Inflammatory macrophage treated with lipopolysaccharide for 1 hour (primary cell): ENCODE results near the gene ZNF362.
"Not testable (repeated sequence)": the region's sequence is repeated elsewhere in the genome, so short reads cannot be mapped to it uniquely, and the experiment has no call there.

Experiments used
- DNase-seq, 2 donors: peaks; one replicate each; pipeline ENCODE4 v3.0.0-alpha.2; 2020 to 2022

The ZNF362 gene

DNA sequence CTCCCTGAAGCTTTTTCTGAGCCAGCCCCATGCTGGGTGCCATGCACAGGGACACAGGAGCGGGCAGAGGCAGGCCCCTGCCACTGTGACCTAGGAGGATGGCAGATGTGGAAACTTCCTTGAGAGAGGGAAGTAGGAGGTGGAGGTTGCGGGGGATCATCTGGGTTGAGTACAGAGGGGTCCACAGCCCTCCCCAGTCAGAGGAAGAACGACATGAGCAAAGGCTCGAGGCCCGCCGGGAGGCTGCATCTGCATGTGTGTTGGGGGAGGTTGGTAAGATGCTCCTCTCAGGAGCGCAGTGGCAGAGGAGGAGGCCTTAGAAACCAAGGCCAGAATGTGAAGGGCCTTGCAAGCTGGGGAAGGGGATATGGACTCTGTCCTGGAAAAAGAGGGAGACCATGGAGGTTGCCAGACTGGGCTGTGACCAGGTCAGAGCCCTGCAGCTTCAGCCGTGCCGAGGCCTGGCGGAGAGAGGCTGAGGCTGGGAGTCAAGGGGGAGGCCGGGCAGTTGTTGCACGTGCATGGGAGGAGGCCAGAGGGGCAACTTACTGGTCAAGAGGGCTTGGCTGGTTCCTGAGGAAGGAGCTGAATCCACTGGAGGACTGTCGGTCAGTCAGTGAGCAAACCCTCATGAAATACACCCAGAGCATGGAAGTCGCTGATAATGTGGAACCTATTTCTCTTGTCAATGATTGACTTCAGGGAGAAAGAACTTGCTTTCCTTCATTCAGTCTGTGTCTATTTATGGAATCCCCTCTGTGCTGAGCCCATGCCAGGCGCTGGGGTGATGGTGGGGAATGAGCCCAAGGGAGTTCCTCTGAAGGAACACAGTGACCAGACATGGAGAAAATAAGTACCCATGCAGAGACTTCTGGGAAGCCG is 32.9 kb downstream of the ZNF362 start:
- DNase-seq: no peak

DNA sequence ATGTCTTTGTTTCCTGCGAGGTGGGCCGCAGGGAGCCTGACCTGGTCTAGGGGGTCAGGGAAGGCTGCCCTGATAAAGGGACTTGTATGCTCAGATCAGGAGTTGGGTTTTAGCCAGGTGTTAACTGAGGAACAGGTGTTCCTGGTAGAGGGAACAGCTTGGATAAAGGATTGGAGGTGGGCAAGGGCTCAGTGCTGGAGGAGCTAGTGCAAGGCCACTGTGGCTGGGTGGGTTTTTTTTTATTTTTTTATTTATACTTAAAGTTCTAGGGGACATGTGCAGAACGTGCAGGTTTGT is 33.5 kb downstream of the ZNF362 start:
- DNase-seq: no peak

DNA sequence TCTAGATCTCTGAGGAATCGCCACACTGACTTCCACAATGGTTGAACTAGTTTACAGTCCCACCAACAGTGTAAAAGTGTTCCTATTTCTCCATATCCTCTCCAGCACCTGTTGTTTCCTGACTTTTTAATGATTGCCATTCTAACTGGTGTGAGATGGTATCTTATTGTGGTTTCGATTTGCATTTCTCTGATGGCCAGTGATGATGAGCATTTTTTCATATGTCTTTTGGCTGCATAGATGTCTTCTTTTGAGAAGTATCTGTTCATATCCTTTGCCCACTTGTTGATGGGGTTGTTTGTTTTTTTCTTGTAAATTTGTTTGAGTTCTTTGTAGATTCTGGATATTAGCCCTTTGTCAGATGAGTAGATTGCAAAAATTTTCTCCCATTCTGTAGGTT is 34.3 kb downstream of the ZNF362 start:
- not testable (repeated sequence) for DNase-seq

DNA sequence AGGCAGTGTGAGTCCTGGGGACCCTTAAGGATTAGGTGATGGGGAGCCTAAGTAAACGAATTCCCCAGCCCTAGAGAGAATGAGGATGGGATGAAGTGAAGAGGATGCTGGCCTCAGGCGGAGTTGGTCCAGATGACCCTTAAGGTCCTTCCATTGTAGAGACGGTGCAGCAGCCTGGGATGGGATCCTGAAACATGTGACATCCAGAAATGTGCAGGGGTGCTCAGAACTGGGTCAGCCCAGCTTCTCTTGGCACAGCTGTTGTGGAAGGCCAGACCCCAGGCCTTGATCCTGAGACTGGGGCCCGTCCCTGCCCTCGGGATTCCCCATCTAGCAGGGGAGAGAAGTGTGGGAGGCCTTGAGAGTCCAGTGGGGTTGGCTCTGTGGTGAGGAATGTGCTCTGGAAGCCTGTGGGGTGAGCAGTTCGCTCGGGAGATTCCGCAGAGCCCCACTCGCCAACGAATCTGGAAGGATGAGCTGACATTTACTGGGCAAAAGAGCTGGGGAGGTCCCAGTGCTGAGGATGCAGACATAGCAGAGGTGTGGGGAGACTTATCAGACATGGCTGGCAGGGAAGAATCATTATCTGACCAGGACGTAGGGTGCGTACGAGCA is 36.5 kb downstream of the ZNF362 start:
- no peak for DNase-seq

DNA sequence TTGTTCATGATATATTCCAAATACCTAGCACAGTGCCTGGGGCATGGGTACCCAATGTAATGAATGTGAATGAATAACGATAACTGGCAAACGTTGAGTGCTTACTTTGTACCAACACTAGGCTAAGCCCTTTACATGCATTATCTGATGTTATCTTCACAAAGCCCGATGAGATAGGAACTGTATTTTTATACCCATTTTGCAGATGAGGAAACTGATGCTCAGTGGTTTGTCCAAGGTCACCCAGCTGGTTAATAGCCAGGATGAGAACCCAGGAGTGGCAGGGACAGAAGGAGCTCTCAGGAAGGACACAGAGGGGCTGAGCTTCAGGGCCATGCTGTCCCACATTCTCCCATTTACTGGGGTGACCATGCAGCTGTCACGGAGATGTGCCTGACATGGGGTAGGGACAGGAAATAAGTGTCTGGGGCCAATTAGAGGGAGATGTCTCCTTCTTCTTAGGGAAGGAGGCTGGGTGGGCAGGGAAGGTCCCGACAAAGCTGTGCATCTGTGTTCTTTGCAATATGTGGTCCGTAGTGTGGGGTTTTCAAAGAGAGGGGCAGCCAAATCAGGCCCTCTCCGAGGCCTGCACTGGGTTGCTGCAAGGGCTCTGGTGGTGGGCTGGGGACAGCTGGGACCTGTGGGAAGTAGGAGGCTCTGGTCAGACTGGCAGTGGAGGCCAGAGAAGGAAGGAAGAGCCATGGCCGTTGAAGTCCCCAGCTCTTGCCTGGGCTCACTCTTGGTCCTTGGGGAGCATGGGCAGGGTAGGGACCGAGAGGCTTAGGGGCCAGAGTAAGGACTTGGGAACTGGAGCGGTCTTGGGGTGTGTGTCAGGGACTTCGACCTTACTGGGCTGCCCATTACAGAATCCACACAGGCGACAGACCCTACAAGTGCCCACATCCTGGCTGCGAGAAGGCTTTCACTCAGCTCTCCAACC is 38.0 kb downstream of the ZNF362 start:
- DNase-seq: no peak

DNA sequence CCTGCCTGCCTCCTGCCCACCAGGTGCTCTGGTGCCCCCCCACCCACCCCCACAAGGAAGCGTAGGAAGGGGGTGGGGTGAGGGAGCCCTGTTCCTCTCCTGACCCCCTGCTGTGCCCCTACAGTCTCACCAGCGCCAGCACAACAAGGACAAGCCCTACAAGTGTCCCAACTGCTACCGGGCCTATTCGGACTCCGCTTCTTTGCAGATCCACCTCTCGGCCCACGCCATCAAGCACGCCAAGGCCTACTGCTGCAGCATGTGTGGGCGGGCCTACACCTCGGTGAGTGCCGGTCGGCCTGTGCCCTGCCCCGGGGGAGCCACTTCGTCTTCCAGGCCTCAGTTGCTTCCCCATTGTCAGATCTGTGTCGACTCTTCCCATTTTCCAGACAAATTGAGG is 38.7 kb downstream of the ZNF362 start:
- no peak for DNase-seq

DNA sequence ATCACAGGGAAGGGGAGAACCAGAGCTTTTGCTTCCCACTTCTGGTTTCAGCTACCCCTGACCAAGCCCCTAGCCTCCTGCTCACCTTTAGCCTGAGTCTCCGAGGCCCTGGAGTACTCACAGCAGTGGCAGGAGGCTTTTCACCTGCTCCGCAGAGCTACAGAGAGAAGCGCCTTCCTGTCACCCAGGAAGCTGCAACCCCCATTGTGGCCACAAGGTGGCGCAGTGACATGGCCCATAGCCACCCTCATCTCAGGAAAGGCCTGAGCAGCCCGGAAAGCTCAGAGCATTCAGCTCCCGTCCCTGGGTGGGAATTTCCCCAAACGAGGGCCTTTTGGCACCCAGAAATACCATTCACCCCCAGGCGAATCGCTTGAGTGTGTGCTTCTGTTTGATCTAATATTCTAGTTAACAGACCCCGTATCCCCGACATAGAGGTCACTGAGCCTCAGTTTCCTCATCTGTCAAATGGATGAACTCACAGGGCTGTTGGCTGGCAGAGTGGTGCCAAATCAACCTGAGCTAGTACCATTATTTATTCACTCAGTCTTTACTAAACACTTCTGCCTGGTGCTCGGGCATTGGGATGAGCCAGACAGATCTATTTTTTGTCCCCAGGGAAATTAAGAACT is 39.3 kb downstream of the ZNF362 start:
- peak; percentile 64 to 97 for DNase-seq

DNA sequence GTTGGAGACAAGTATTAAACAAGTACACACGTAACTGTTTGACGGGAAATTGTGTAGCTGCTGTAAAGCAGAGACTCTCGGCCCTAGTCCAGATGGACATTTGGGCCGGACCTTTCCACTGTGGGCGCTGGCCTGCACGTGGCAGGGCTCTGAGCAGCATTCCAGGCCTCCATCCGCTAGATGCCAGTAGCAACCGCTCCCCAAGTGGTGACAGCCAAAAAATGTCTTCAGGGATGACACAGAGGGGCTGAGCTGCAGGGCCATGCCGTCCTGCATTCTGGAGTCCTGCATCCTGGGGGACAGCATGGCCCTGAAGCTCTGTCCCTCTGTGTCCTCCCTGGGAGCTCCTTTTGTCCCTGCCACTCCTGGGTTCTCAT is 39.8 kb downstream of the ZNF362 start:
- no peak for DNase-seq

DNA sequence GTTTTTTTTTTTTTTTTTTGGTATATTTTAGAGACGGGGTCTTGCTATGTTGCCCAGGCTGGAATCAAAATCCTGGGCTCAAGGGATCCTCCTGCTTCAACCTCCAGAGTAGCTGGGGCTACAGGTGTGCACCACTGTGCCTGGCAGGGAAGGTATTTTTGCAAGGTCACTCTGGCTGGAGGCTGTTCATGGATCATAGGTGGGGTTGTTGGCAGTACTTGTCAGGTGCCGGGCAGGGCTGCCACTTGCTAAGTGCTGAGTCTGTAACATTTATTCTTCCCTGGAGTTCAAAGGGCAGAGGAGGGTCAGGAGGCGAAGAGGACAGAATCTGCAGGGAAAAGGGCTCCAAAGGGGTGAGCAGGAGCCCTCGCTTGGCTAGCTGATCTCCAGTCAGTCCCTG is 40.5 kb downstream of the ZNF362 start:
- no peak for DNase-seq

DNA sequence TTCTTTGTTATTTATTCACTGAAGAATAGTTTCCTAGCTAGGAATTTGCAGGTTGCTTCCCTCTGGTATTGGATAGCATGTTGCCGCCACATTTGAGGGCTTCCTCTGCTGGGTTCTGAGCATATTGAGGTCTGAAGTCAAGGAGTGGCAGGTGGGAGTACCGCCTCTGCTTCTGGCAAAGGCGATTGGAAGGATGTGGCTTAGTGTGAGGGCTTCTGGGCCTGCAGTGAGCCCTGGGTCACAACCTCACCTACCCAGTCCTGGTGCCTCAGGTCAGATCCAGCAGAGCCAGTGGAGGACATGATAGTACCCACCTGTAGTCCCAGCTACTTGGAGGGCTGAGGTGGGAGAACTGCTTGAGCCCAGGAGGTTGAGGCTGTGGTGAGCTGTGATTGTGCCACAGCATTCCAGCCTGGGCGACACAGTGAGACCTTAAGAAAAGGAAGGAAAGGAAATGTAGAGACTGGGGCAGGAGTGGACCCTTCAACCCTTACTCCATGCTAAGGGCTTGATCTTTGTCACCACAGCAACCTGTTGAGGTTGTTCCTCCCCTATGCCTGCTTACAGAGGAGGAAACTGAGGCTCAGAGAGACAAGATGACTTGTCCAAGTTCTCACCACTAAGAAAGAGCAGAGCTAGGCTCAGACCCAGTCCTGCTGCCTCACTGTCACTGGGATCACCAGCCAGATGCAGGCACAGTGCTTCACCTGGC is 41.8 kb downstream of the ZNF362 start:
- DNase-seq: no peak

DNA sequence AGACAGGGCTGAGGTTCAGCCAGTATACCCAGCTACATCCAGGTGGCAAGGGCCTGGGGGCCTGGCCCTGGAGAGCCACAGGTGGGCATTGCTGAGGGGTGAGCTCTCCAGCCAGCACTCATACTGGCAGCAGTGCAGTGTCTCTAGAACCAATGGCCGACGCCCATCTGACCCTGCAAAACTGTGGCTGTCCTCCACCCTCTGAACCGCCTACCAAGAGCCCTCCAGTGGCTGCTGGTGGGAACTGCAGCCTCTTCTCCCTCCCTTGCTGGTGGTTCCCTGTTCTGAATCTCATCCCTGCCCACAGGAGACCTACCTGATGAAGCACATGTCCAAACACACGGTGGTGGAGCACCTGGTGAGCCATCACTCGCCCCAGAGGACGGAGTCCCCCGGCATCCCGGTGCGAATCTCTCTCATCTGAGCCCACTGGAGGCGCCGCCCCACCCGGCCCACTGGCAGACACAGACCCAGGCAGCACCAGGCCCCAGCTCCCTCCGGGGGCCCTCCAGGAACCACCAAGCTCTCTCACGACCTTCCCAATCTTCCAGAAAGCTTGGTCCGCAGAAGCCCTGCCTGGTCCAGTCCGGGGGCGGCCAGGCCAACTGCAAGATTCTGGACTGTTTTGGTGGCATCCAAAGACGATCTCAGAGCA is 42.5 kb downstream of the ZNF362 start:
- DNase-seq: peak; percentile 40 to 86

DNA sequence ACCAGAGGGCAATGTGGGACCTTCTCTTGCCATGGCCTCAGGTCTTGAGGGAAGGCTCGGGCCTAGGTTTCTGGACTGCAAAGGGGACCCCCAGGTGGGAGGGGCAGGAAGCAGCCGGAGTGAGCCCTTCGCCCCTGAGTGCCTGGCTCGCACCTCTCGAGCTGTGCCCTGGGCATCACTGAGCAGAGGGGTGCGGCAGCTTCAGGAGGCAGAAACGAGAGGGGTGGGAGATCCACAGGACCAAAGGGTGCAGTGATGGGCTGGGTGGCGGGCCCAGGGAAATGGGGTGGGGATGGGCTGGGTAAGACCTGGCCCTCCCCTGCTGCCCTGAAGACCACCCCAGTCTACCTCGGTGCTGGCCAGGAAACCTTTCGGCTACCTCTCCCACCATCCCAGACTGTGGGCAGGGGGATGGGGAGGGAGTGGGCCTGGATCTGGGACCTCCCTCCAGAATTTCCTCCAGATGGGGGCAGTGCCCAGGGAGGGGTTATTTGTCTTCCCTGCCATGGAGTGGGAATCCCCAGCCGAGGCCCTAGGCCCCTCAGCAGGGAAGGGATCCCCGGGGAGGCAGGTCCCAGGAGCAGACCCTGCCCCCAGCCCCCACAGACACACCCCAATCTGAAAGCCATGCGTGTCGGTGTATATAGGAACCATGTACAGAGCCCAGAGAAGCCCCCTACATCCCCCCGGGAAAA is 43.3 kb downstream of the ZNF362 start:
- DNase-seq: no peak

DNA sequence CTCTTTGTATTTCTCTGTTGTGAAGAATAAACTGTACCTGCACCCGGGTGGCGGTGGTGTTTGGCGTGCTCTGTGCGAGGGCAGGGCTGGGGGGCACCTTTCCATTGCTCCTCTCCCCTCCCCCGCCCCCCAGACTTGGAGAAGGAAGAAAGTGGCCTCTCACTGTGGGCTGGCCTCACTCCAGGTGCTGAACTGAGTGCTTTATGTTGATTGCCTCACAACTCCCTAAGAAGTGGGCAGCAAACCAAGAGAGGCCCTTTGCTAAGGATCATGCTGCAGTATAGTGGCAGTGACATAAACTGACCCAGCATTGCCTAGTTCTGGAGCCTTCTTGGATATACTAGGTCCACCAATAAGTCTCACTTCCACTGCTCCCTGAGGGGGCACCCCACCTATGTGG is 44.4 kb downstream of the ZNF362 start:
- DNase-seq: no peak

DNA sequence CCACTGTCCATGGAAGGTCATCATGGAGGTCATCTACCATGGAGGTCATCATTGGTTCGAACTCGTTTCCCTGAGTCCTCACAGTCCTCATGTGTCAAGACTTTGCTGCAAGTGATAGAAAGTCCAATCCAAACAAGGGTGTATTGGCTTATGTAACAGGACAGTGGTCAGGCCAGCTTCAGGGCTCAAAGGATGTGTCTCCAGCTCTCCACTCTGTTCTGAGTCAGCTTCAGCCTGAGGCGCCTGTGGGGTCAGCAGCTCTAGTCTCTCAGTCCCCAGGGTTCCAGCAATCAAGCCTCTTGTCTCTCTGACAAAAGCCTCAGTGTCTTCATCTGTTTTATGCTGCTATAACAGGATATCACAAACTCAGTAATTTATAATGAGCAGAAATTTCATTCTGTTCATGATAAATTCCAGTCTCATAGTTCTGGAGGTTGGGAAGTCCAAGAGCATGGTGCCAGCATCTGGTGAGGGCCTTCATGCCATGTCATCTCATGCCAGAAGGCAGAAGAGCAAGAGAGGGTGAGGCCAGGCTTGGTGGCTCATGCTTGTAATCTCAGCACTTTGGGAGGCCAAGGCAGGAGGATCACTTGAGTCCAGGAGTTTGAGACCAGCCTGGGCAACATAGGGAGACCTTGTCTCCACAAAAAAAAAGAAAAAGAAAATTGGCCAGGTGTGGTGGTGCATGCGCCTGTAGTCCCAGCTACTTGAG is 45.1 kb downstream of the ZNF362 start:
- DNase-seq: no peak

DNA sequence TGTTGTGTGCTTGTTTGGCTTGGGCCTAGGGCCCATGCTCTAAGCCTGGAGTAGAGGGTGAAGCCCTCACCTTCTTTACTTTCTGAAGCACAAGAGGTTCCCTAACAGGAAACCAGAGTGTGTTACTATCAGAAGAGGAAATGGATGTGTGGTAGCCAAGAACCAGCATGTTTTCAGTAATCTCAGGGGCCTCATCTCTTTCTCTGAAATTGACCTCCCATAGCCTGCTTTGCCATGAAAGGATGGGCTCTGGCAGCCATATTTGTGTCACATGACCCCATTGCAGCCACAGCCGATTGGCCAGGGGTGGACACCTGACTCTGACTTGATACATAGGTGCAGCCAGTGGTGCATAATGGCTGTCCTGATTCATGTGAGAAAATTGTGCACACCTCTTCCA is 46.0 kb downstream of the ZNF362 start:
- DNase-seq: no peak

DNA sequence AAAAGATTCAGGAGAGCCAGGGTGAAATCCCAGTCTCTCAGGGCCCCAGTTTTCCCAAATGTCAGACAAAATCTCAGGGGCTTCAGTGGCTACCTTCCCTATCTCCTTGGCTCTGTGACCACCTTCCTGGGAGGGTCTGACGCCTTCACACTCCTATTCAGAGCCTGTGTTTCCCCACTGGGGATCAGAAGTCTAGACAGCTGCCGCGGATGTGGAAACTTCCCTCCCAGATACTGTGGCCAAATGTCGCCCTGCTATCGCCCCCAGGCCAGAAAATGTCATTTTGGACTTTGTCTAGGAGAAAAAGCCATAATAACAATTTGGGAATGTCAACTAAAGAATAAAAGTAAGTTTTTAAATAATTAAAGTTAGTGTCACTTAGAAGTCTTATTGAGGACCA is 48.7 kb downstream of the ZNF362 start:
- DNase-seq: no peak

DNA sequence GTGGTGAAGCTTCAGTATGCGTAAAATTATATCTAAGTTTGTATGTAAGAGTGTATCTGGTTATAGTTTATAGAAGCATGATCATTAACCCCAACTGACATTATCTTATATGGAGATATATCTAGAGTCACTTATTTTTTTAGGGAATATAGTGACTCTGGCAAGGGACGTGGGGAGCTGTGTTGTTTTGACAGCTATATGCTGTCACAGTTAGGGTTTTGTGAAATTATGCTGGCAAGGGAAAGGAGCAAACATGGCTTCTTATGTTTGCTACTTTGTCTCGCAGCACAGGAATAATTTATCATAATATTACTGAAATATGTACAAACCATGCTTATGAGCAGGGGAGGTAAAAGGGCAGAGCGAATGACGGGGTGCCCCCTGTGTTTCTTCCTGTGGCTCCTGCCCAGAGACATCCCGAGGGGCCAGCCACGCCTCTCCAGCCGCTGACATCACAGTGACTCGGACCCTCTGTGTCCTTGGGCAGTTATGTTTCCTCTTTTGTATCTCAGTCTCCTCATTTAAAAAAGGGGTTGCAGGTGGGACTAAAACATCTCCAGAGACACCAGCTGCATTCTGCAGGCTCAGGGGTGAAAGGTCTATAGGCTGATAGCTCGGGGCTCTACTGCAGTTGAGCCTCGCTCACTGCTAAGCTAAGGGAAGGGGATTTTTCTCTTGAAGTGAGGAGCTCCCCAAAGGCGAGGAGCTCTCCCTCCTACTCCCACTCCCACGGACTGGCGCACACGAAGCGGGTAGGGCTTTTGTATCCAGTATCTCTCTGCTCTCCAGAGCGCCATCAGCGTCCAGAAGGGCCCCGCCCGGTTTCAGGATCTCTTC is 49.7 kb downstream of the ZNF362 start:
- peak in 1 of 2 donors; percentile 7 for DNase-seq

DNA sequence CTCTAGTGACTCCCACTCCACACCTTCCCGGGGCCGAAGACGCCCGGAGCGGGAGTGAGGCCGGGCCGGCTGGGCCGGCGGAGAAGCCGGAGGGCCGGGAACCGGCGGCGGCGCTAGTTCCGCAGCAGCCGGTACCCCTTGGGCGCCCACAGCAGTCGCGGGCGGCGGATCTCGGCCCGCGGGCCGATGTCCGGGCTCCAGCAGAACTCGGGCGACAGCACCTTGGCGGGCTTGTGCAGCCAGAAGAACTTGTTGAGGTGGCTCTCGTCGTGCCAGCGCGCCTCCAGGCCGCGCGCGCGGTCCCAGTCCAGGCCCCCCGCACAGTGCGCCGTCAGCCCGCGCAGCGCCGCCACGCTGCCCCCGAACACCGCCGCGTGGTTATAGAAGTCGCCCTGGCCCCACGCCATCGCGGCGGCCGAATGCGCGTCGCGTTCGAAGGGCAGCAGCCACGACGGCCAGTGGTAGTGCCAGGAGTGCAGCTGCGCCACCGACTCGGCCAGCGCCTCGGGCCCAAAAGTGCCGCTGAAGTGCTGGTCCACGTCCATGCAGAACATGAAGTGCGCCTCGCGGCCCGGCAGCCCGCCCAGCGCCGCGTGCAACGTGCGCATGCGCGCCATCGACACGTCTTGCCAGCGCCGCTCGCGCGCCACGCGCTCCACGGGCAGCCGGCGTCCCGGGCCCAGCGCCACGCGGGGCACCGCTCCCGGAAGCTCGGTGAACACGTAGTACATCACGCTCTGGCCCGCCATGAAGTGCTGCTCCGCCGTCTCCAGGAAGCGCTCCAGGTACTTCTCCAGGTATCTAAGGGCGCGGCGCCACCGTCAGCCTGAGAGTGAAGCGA is 50.6 kb downstream of the ZNF362 start:
- no peak for DNase-seq

DNA sequence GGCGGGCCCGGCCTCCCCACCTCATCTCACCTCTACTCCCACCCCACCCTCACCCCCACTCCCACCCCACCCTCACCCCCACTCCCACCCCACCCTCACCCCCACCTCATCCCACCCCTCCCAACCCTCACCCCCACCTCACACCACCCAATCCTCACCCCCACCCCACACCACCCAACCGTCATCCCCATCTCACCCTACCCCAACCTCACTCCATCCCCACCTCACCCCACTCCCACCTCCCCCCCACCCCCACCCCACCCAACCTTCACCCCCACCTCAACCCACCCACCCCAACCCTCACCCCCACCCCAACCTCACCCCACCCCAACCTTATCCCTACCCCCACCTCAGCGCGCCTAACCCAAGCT is 51.2 kb downstream of the ZNF362 start:
- no peak for DNase-seq
